Measurements from ENCODE around the gene AAK1.
"Not testable (repeated sequence)": the region's sequence is repeated elsewhere in the genome, so short reads cannot be mapped to it uniquely, and the experiment has no call there.

The AAK1 gene

DNA sequence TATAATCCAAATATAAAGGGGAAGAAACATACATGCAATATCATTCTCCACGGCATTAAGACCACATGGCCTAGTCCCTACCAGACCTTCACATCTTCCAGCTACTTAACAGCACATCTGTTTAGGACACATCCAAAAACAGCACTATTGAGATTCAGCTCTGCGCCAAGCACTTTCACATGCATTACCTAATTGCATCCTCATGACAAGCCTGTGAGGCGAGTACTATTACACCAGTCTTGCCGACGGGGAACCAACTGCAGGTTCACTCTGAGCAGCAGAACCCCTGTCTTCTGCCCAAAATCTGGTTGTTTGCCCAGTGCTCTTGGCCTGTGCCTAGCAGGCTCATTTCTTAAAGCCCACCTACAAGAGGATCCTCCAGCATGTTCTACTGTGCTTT, 66.7 kb downstream of the AAK1 start:
- TF ChIP-seq, protein P1, sequence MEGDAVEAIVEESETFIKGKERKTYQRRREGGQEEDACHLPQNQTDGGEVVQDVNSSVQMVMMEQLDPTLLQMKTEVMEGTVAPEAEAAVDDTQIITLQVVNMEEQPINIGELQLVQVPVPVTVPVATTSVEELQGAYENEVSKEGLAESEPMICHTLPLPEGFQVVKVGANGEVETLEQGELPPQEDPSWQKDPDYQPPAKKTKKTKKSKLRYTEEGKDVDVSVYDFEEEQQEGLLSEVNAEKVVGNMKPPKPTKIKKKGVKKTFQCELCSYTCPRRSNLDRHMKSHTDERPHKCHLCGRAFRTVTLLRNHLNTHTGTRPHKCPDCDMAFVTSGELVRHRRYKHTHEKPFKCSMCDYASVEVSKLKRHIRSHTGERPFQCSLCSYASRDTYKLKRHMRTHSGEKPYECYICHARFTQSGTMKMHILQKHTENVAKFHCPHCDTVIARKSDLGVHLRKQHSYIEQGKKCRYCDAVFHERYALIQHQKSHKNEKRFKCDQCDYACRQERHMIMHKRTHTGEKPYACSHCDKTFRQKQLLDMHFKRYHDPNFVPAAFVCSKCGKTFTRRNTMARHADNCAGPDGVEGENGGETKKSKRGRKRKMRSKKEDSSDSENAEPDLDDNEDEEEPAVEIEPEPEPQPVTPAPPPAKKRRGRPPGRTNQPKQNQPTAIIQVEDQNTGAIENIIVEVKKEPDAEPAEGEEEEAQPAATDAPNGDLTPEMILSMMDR (IDR thresholded peaks at IDR 0.05; ENCODE audit: extremely low read depth, missing control alignments) = no peak

DNA sequence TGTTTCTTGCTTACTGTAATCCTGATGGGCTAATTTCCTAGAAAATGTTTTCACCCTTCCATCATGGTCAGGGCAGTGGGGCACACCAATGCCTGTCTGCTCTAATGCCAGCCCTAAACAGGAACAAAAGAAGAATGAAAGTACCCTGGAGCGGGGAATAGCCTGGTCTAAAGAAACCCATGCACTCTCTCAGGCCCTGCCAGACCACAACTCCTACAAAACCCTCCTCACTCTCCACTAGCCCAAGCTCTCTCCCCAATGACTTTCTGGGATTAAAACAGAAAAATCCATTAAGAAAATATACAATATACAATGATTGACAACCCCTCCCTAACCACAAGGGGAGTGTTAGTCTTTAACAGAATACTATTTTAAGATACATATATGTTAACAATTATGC, 67.6 kb downstream of the AAK1 start:
- TF ChIP-seq, protein P1 (IDR thresholded peaks at IDR 0.05; ENCODE audit: extremely low read depth, missing control alignments) = no peak
- DNase-seq (ENCODE audit: low spot score) = no peak

More for the DNA sequence above, 66.7 kb downstream of the AAK1 start:
- DNase-seq (ENCODE audit: low spot score) = no peak

- not testable (repeated sequence) for DNase-seq (ENCODE audit: low spot score)
These were observed 68.2 kb downstream of the AAK1 start for GRCh38 chr2:69575371-69575770.

DNA sequence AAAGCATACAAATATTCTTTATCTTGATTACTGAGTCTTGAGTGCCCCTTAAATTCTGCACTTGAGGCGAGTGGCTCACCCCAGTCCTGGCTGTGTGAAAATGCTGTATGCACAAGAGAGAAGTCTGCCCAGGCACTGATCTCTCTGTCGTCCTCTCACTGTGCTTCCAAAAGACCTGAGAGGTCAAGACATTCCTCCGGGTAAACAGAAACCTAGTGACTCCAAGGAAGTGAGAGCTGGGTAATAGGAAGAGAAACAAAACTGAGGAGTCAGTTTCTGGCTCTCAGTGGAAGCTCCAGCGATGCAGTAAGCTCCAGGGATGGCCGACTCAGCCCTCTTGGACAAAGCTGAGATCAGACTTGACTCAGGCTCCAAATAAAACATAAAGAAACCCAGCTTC, 70.9 kb downstream of the AAK1 start:
- TF ChIP-seq, protein P1 (IDR thresholded peaks at IDR 0.05; ENCODE audit: extremely low read depth, missing control alignments) = no peak
- DNase-seq (ENCODE audit: low spot score) = no peak

DNA sequence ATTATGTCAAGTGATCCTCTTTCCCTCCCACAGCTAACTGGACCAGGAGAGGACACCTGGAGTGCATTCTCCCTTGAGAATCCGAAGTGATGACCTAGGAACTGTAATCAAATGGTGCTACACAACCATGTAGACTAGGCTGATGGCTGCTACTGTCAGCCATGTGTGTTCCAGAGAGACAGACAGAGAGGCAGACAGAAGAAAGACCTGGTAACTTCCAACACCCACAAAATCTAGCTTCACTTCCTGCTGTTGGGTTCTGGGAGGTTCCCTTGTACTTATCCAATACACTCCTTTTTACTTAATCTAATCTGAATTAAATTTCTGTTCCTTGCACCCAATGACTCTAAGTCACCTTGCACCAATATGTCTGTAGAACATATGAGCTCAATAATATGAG, 72.3 kb downstream of the AAK1 start:
- TF ChIP-seq, protein P1 (IDR thresholded peaks at IDR 0.05; ENCODE audit: extremely low read depth, missing control alignments) = no peak

GRCh38 chr2:69570474-69570873, 73.1 kb downstream of the AAK1 start:
- TF ChIP-seq, protein P1 (IDR thresholded peaks at IDR 0.05; ENCODE audit: extremely low read depth, missing control alignments) = no peak
- no peak for DNase-seq (ENCODE audit: low spot score)

More for the DNA sequence above, 72.3 kb downstream of the AAK1 start:
- no peak for DNase-seq (ENCODE audit: low spot score)

DNA sequence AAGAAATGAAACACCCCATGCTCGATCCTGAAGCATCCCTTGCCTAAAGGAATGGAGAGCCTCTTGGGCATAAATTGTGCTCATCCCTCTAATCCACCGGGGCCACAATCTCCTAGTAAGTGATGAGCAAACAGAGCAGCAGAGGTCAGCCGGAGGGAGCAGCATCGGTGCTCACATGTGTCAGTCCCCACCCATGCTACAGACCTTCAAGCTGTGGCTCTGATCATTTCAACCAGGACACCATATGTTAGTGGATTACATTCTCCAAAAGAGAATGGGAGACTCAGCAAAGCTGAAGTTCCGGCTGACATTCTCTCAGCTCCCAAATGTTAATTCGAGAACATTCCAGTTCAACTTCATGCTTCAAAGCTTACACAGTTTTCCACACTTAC, 75.6 kb downstream of the AAK1 start:
- TF ChIP-seq, protein P1 (IDR thresholded peaks at IDR 0.05; ENCODE audit: extremely low read depth, missing control alignments) = no peak
- no peak for DNase-seq (ENCODE audit: low spot score)

GRCh38 chr2:69567157-69567908, 76.2 kb downstream of the AAK1 start:
- TF ChIP-seq, protein P1 (IDR thresholded peaks at IDR 0.05; ENCODE audit: extremely low read depth, missing control alignments) = no peak
- DNase-seq (ENCODE audit: low spot score) = no peak
